DND-41 (cell line): ENCODE measurements around the gene COG5.

Source experiments
- ATAC-seq: fragments of 200-7000 bp; cut with Tn5 transposase; 3 replicates; pipeline ENCODE4 v1.9.1; 2021; ENCODE audit warnings: low read depth; ENCODE audit not compliant: insufficient read depth
- DNase-seq: peaks from one replicate; pipeline ENCODE4 v3.0.0-alpha.2; 2020
- H2AFZ ChIP-seq: 2 replicates; pipeline ENCODE4 v1.6.0; 2012; ENCODE audit warnings: low read depth, low read length
- H3K27ac ChIP-seq: 2 replicates; pipeline ENCODE4 v1.5.1; 2012; ENCODE audit warnings: low read length, inconsistent platforms
- H3K27me3 ChIP-seq: fragments of 200-600 bp; sonication (generic); 2 replicates; pipeline ENCODE4 v1.6.0; 2012; ENCODE audit warnings: low read length, mild to moderate bottlenecking, inconsistent platforms; ENCODE audit not compliant: insufficient read depth, poor library complexity
- H3K36me3 ChIP-seq: 2 replicates; pipeline ENCODE4 v1.5.1; 2012; ENCODE audit warnings: low read length, inconsistent platforms; ENCODE audit not compliant: insufficient read depth
- H3K4me1 ChIP-seq: 2 replicates; pipeline ENCODE4 v1.5.1; 2012; ENCODE audit warnings: mild to moderate bottlenecking, low read length; ENCODE audit not compliant: insufficient read depth
- H3K4me2 ChIP-seq: 2 replicates; pipeline ENCODE4 v1.6.0; 2012; ENCODE audit warnings: mild to moderate bottlenecking, moderate library complexity, low read length, inconsistent platforms; ENCODE audit not compliant: insufficient read depth
- H3K4me3 ChIP-seq, 2 experiments: fragments of 200-600 bp in 1 of 2; shearing (Covaris generic) in 1 of 2; 2 replicates each; pipeline ENCODE4 v1.5.1; 2012 to 2016; ENCODE audit warnings: inconsistent platforms in 2 of 2, low read length in 2 of 2, mild to moderate bottlenecking in 2 of 2, low read depth in 1 of 2, moderate library complexity in 1 of 2
- H3K79me2 ChIP-seq: 2 replicates; pipeline ENCODE4 v1.6.0; 2012; ENCODE audit warnings: low read length, inconsistent platforms; ENCODE audit not compliant: insufficient read depth
- H3K9ac ChIP-seq: 2 replicates; pipeline ENCODE4 v1.6.0; 2012; ENCODE audit warnings: low read depth, mild to moderate bottlenecking, inconsistent platforms, low read length, moderate library complexity
- H3K9me3 ChIP-seq: 2 replicates; pipeline ENCODE4 v1.5.1; 2012; ENCODE audit warnings: low read length, moderate library complexity, mild to moderate bottlenecking, inconsistent platforms; ENCODE audit not compliant: insufficient read depth, severe bottlenecking
- H4K20me1 ChIP-seq: 2 replicates; pipeline ENCODE4 v1.6.0; 2012; ENCODE audit warnings: low read length; ENCODE audit not compliant: insufficient read depth
- EZH2 ChIP-seq: IDR thresholded peaks from 3 replicates; pipeline ENCODE4 v1.6.1; 2012; ENCODE audit warnings: borderline replicate concordance, low read depth, mild to moderate bottlenecking, moderate library complexity, low read length, inconsistent platforms; ENCODE audit not compliant: severe bottlenecking
- TF ChIP-seq, protein P1 (sequence below): IDR thresholded peaks from 2 replicates; pipeline ENCODE4 v1.5.1; 2012; ENCODE audit warnings: borderline replicate concordance, low read length, moderate library complexity, mild to moderate bottlenecking; ENCODE audit not compliant: poor library complexity, severe bottlenecking; ENCODE audit errors: extremely low read depth

The COG5 gene

GRCh38 chr7:107359520-107360316 is 204.0 kb downstream of the COG5 start:
- Histone ChIP-seq H3K27ac (no peak overlapping the region), H3K4me1 (no peaks in the 10 kb centered on the region), H2AFZ (no peak overlapping the region), H3K9ac (no peak overlapping the region), H3K4me3 (0 out of 4 replicates have a peak overlapping the region, but pooled peaks of 1 of the 2 experiments have one; percentile 9), H3K36me3 (peaks cover 49% of the 10 kb centered on the region), H3K79me2 (no peaks in the 10 kb centered on the region), H3K4me2 (no peak overlapping the region), H4K20me1 (no peaks in the 10 kb centered on the region), H3K27me3 (no peaks in the 10 kb centered on the region), H3K9me3 (peaks cover 22% of the 10 kb centered on the region)
- TF ChIP-seq, protein P1, sequence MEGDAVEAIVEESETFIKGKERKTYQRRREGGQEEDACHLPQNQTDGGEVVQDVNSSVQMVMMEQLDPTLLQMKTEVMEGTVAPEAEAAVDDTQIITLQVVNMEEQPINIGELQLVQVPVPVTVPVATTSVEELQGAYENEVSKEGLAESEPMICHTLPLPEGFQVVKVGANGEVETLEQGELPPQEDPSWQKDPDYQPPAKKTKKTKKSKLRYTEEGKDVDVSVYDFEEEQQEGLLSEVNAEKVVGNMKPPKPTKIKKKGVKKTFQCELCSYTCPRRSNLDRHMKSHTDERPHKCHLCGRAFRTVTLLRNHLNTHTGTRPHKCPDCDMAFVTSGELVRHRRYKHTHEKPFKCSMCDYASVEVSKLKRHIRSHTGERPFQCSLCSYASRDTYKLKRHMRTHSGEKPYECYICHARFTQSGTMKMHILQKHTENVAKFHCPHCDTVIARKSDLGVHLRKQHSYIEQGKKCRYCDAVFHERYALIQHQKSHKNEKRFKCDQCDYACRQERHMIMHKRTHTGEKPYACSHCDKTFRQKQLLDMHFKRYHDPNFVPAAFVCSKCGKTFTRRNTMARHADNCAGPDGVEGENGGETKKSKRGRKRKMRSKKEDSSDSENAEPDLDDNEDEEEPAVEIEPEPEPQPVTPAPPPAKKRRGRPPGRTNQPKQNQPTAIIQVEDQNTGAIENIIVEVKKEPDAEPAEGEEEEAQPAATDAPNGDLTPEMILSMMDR = no peak
- no peak for TF ChIP-seq EZH2
- no peak for DNase-seq
- no peak for ATAC-seq

DNA sequence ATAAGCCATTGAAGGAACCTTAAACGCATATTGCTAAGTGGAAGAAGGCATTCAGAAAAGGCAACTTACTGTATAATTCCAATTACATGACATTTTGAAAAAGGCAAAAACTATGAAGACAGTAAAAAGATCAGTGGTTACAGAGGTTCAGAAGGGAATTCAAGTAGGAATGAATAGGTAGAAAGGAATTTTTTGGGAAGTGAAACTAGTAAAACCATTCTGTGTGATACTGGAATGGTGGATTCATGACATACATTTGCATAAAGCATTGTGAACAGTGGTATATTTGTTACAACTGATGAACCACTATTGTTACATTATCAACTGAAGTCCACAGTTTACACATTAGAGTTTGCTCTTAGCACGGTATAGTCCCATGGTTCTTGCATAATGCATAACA is 208.1 kb downstream of the COG5 start:
- no peak for DNase-seq
- Histone ChIP-seq H3K9ac (no peak overlapping the region), H3K9me3 (peaks cover 17% of the 10 kb centered on the region), H3K4me2 (no peak overlapping the region), H2AFZ (no peak overlapping the region), H3K4me3 (no peak overlapping the region), H3K36me3 (peaks cover 23% of the 10 kb centered on the region), H3K4me1 (no peaks in the 10 kb centered on the region), H3K27me3 (no peaks in the 10 kb centered on the region), H3K79me2 (no peaks in the 10 kb centered on the region), H4K20me1 (no peaks in the 10 kb centered on the region), H3K27ac (no peak overlapping the region)
- TF ChIP-seq, protein P1 = no peak
- ATAC-seq = no peak

DNA sequence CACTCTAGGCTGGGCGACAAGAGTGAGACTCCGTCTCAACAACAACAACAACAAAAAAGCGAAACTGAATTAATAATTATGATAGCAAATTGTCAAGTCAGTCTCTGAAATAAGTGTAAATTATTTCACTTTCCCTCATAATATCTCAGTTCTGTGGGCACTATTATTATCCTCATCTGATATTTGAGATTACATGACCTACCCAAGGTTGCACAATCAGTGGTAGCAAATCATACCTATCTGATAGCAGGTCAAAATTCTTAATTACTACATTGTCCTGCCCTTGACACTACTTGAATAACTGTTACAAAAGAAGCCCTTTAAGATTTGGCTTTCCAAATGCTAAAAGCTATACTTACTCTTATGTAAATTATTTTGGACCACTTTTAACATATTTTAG is 209.1 kb downstream of the COG5 start:
- Histone ChIP-seq H2AFZ (no peak overlapping the region), H4K20me1 (no peaks in the 10 kb centered on the region), H3K27me3 (no peaks in the 10 kb centered on the region), H3K27ac (no peak overlapping the region), H3K4me3 (no peak overlapping the region), H3K4me1 (no peaks in the 10 kb centered on the region), H3K9me3 (peaks cover 7% of the 10 kb centered on the region), H3K36me3 (peaks cover 13% of the 10 kb centered on the region), H3K9ac (no peak overlapping the region), H3K4me2 (no peak overlapping the region), H3K79me2 (no peaks in the 10 kb centered on the region)
- ATAC-seq (no peak), DNase-seq (no peak)
- TF ChIP-seq, protein P1 = no peak
- TF ChIP-seq EZH2 = no peak
